GM18502 (cell line): ENCODE data around the gene PTAFR.

ENCODE experiments used
- ATAC-seq: cut with Tn5 transposase; IDR thresholded peaks from one replicate; pipeline ENCODE4 v1.9.1; 2021; ENCODE audit warnings: mild to moderate bottlenecking; ENCODE audit not compliant: unreplicated experiment, poor library complexity

The PTAFR gene

DNA sequence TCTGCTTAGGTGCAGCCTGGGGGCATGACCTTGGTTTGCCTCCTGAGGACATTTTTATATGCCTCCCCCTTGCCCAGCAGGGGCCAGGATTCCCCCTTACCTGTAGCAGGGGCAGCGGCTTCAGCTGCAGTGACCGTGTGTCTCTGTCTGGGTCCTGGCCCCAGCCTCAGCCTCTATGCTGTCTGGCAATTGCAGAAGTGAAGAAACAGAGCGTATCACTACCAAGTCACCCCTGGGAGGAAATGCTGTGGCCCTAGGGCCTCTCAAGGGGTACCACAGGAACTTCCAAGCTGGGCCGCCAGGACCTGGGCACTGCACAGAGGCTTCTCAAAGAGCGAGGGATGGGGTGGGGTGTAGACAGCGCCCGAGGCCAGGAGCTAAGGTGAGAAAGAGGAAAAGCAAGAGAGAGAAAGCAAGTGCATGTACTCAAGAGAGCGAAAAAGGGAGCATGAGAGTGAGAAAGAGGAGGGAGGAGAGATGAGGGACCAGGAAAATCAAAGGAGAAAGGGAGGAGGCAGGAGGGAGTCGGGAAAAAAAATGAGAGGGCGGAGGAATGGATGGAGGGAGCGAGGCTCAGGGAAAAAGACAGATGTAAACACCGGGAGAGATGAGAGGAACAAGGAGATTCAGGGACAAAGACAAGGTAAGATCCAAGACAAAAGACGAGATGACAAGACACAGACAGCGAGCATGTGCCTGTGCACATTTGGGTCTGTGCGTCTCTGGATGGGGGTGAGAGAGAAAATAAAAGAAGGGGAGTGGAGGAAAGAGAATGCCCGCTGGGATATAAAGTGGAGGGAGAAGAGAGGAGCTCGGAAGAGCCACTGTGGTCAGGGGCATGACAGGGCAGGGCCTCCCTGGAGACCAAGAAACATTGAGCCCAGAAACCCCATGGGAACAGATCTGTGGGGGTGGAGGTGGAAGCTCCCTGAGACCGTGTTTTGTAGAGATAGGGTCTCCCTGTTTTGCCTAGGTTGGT, at the start of gene PTAFR:
TSS of gene PTAFR (minus strand) at position 199 of the 979 bp plus-strand sequence. CDS start 25,669 bp downstream, outside the sequence.
- ATAC-seq, result peak; percentile 46

DNA sequence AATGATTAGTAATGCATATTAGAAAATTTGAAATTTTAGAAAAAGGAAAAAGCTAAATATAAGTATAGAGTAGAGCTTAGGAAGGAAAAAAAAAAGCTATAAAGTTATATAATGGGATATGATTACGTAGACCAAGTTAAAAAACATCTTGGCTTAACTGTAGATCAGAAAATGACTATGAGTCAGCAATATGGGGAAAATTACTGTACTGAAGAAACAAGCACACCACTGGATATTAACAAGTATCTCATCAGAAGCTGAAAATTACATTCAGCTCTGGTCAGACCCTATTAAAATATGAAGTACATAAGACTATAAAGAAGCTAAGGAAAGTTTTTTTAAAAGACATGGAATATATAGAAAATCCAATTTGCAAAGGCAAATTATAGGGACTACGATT, 36.8 kb upstream of the PTAFR start:
- no peak for ATAC-seq

DNA sequence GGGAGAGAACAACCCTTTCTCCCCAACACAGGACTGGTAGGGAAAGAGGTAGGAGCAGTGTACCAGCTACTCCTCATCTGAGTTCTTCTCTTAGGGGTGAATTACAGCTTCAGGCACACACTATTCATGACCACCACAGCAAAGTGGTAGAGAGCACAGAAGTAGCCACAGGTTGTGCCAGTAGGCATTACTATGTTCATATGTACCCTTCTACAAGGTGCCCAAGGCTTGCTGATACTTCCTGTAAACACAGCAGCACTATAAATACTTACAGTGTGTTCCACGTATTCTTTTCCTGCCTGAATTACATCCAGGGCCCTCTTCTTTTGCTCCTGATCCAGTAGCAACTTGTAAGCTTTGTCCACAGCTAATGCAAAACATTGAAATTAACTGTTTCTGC, 33.2 kb upstream of the PTAFR start:
- ATAC-seq, result no peak

- no peak for ATAC-seq
Observed at GRCh38 chr1:28208818-28209441, 32.4 kb upstream of the PTAFR start.

DNA sequence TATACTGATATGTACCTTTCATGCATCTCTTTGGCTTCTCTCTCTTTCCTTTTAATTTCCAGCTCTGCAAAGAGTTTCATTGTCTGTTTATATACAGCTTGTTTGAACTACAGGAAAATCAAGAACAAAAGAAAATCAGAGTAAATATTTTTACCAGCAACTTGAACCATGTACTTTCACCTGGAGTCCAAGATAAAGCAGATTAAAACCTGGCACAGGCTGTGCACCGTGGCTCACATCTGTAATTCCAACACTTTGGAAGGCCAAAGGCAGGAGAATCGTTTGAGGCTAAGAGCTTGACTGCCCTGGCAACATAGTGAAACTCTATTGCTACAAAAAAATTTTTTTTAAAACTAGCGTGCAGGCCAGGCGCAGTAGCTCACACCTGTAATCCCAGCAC, 28.8 kb upstream of the PTAFR start:
- ATAC-seq, result no peak

DNA sequence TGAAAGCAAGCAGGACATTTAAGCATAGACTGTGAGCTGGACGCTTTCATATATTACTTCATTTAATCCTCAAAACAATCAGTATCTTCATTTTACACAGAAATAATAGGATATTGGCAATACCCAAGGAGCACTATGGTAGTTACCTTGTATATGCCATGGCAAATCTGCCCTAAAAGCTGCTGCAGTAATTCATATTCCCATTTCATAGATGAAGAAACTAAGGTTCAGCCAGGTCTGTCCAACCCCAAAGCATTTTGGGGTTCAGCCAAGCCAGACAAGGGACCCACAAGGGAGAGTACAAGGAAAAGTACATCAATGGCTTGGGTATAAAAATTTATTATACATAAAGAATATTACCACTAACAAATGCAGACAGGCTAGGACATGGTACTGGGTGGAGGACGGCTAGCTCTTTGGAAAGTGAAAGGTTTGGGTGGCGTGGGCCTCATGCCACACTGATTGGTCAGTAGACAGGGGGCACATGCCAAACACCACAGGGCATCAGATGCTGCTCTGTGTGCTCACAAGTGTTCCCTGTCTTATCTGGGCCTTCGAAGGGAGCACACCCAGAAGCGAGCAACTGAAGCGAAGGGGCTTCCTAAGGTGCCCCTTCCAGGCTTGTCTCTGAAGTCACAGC, 23.9 kb upstream of the PTAFR start:
- ATAC-seq, result no peak

GRCh38 chr1:28199328-28200233, 23.1 kb upstream of the PTAFR start:
- peak; percentile 74 for ATAC-seq

GRCh38 chr1:28197682-28198415, 21.4 kb upstream of the PTAFR start:
- no peak for ATAC-seq

- ATAC-seq, result no peak
Observed at GRCh38 chr1:28196330-28196729, 19.8 kb upstream of the PTAFR start.

DNA sequence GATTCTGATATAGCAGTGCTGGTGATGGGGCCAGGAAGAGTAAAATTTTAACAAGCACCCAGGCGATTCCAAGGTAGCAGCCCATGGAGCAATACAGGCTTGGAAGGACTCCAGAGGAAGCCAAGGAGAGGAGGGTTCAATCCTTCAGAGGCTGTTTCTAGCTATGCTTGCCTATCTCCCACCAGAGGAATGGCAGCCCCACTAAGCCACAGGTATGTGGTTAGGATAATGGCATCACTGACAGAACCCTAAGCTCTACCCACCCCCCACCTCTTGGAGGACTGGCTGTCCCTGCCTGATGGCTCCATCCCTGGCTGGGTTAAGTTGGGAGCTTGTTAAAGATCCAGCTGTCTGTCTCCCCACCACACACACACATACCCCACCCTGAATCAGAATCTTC, 19.3 kb upstream of the PTAFR start:
- no peak for ATAC-seq

- ATAC-seq, result no peak
Observed at GRCh38 chr1:28194326-28195035, 18.0 kb upstream of the PTAFR start.

DNA sequence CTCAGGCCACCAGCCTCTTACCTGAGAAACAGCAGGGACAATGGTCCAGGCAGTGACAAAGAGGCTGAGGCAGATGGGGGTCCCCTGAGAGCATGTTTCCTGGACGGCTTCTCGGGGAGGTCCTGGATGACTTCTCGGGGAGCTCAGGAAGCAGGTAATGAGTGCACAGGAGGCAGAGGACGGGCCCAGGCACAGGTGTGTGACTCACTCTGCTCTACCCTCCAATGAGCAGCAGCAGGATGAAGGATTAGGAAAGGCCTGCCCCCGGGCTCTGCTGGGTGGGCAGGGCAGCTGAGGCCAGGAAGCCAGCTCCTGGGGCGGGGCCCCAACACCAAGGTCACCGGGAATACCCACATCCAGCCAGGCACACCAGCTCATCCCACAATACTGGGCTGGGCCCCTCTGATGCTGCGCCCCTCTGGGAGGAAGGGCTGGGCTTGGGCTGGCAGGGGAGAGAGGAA, 17.2 kb upstream of the PTAFR start:
- ATAC-seq, result no peak

DNA sequence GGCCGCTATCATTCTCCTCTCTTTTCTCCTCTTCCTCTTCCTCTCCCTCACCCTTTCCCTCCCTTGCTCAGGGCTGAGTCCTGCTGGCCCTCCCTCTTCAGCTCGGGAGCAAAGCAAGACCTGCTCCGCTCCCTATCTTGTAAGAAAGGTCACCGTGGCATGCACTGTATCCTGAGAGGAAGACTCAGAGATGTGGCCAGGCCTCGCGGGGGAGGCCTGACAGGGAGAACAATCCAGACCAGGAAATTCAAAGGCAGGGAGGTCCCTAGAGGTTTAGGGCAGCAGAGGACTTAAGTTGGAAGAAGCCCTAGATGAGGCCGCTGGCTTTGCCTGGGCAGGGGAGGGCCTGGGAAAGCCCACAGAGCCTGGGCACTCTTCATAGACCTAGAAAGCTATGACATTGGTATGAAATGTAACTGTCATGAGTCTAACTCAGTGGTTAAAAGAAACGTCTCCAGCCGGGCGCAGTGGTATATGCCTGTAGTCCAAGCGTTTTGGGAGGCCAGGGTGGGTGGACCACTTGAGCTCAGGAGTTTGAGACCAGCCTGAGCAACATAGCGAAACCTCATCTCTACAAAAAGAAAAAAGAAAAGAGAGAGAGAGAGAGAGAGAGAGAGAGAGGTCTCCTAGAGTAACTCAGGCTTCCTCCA, 14.6 kb upstream of the PTAFR start:
- no peak for ATAC-seq

- ATAC-seq, result no peak
Observed at GRCh38 chr1:28190337-28190979, 14.0 kb upstream of the PTAFR start.

- no peak for ATAC-seq
Observed at GRCh38 chr1:28185071-28185470, 8.6 kb upstream of the PTAFR start.

GRCh38 chr1:28180306-28181305, 4.1 kb upstream of the PTAFR start:
- ATAC-seq, result no peak
